Right lung (tissue), 10 donors: ENCODE data around the gene TMEM229B. TPM values are rescaled to one million over a fixed set of nuclear protein-coding genes. Genes with fewer than 3 reads are reported as not detected.

ENCODE experiments used
- DNase-seq, 2 donors: peaks; one replicate each; pipeline ENCODE4 v3.0.0-alpha.2; 2013
- long read RNA-seq, 8 donors: transcript quantifications; one replicate each; lab custom pipeline, GENCODE V29; 2026
- polyA plus RNA-seq, 5 donors: library from polyadenylated mRNA; unstranded; fragments of 120-200 nt; gene quantifications; one replicate each; pipeline versions ENCODE4 v1.2.1 to v1.2.3, GENCODE V29; 2013; ENCODE audit warnings: inconsistent platforms in 1 of 5, low replicate concordance in 1 of 5; ENCODE audit not compliant: insufficient read length in 5 of 5, insufficient read depth in 1 of 5

The TMEM229B gene
- under 1 TPM; 0.46 to 0.94 (median 0.74) TPM for polyA plus RNA-seq
- long read RNA-seq, donor 1: 0 reads
- long read RNA-seq, donor 2: 0 reads
- long read RNA-seq, donor 3, partial matches to known transcripts: 0 of 1 reads
- long read RNA-seq, donor 3, other reads (novel, unspliced or antisense): 0 of 1 reads
- long read RNA-seq, donor 4: 0 reads
- long read RNA-seq, donor 5: 0 reads
- long read RNA-seq, donor 6, partial matches to known transcripts: 0 of 1 reads
- long read RNA-seq, donor 6, other reads (novel, unspliced or antisense): 0 of 1 reads
- long read RNA-seq, donor 7: 0 reads
- long read RNA-seq, donor 8: 0 reads

DNA sequence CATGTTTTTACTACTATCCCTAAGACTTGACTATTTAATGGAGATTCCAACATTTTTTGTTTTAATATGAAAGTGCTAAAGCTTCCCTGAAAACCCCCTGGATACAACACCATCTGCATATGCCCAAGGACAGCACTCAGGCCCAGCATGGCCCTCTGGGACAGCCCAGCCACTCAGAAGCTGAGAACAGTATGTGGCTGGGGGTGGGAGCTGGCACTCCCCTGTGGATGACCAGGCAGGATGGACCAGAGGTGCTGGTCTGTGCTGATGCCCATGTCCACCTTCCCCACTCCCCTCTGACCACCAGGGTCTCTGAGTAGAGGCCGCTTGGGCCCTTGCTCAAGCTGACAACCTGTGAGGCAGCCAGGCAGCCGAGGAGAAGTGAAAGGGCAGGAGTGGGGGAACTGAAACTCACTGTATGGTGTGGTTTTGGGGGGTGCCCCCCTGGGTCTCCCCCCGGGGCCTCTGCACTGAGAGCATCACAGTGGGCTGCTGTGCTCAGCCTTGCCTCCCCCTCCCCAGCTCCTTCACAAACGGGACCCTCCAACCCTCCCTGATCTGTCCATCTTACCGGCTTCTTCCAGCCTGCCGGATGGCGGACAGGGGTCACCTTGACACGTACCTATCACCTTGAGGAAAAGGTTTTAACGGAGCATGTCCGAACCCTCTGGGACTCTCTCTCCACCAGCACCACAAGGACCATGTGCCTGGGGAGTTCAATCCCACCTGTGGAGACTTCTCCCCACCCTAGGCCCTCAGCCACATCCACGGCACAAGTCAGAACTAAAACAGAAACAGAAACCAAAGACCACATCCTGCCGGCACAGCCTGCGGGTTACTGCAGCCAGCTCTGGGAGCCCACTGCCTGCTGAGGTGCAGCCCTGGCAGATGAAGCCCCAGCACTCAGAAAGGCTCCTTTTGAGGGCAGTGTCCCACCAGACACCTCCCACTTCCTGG lies at the start of gene TMEM229B:
TMEM229B (minus strand) TSS at position 785 of the 957 bp plus-strand sequence. CDS start 14,798 bp downstream, outside the sequence.
- no peak for DNase-seq

DNA sequence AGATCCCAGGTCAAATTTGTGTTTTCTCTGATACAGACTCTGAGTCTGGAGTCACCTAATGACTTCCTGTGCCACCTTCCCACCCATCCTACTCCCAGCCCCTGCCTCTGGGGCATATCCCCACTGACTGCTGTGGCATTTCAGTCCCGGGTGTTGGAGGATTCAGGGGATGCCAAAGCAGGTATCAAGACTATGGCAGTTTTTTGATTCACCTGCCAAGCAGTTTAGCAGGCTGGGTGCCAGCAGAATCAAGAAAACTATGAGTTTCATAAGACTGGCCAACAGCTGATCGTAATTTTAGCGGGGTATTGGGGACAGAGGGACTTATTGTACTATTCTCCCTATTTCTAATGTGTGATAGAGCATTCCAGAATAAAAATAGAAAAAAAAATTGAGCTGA lies 49.2 kb upstream of the TMEM229B start:
- no peak for DNase-seq

DNA sequence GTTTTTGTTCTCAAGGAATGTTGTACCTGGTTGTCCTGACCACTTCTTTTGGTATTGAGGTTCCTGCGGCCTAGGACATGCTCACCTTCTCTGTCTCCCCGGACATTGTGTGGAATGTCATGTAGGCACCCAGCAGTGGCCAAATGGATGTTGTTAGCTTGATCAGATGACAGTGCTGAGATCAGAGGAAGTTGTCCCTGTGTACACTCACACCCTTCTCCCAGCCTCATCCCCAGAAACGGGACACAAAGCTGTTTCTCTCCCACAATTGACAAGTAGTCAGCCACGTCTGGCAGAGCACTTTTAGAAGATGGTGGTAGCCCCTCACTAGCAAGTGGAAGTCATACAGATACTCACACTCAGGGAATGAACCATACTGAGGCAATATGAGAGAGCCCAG lies 47.6 kb upstream of the TMEM229B start:
- DNase-seq: no peak

DNA sequence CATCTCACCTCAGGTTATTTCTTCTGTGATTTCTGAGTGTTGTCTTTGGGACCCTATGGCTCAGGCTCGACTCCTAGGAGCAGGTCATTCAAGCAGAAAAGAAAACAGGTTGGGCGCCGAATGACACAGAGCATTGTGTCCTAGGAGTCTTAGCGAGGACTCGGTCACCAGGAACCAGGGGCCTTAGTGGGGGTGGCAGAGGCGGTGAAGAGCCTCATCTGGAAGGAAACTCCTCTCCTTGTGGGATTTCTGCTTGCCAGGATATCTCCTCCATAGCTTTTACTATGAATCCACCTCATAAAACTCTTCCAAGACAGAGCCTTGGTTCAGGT lies 45.2 kb upstream of the TMEM229B start:
- no peak for DNase-seq

DNA sequence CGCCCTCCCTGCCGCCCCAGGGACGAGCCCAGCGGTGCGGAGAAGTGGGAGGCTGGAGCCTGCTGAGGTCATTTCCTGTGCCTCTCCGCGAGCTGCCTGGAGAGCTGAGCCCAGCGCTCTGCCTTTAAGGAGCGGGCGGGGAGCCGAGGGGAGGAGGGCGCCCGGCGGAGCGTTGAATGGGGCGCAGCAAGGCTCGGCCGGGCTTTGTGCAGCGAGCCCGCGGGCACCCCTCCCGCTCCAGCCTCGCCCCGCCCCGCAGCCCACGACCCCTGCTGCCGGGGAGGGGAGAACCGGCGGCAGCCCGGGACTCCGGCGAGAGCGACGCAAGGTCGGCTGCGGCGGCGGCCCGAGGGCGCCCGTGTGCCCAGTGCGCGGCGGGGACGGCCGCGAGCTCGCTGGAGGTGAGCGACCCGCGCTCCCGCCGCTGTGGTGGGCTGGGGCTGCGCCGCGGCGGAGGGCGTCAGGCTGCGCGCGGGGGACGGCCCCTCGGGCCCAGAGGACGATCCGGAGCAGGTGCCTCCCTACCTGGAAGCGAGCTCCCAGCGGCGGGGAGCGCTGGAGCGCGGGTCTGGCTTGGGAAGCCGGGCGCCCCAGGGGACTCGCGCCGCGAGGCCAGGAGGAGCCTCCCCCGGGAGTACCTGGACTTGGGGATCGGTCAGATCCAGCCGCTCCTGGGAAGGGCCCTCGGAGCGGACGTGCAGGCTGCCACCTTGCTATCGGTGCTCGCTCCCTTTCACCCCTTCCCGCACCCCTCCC lies 44.7 kb upstream of the TMEM229B start, which contains the start of gene PLEKHH1:
PLEKHH1 (plus strand) TSS at position 293 of the 756 bp plus-strand sequence. CDS start 8,578 bp downstream, outside the sequence.
- DNase-seq: peak in 1 of 2 donors; percentile 67

DNA sequence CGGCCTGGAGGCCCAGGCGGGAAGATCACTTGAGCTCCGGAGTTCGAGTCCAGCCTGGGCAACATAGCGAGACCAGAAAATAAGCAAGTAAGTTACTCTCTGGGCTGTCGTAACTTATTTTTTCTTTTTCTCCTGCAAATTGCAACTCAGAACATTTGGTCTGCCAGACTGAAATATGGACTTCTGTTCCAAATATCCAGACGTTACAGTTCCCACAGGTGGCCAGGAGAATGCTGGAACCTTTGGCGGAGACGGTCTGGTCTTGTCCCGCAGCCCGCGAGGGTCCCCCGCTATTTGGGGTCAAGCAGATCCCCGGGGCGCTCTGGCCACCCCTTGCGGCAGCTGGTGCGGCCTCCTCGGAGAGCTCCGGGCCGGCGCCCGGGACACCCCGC lies 44.1 kb upstream of the TMEM229B start:
- DNase-seq: no peak

DNA sequence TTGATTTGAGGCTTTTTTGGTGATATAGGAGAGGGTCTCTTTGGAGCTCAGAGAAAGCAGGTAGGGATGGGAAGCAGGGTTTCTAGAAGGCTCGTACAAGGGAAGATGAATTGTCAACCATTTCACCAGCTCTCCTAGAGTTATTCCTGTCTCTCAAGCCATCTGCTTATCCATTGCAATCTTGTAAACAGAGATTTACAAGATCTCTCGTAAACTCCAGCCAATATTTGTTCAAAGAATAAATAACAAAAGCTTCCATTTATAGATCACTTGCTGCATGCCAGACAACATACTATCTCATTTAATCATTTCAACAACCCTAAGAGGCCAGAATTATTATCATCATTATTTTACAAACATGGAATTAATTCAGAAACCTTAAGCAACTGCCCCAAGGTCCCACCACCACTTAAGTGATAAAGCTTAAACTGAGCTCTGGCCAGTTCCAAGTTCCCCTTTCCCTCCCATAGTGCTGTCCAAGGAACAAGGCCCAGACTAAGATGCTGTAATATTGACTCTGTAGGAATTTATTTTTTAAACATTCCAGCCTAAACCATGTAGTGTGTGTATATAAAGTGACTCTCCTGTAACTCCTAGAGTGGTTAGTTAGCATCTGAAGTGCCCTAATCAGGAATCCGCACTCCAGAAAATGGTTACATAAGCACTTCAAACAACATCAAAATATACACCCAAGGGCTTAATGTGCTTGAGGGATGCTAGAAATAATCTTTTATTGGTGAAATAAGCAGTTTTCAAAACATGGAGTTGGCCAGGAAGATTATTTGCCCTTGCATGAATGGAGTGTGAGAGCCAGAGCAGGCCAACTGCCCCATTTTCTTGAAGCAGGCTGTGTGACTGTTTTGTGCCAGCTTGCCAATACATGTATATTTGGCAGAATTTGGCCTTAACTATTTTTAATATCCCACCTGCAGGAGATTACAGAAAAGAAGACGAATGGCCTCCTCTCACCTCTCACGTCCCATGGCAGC lies 41.7 kb upstream of the TMEM229B start:
- DNase-seq: no peak

DNA sequence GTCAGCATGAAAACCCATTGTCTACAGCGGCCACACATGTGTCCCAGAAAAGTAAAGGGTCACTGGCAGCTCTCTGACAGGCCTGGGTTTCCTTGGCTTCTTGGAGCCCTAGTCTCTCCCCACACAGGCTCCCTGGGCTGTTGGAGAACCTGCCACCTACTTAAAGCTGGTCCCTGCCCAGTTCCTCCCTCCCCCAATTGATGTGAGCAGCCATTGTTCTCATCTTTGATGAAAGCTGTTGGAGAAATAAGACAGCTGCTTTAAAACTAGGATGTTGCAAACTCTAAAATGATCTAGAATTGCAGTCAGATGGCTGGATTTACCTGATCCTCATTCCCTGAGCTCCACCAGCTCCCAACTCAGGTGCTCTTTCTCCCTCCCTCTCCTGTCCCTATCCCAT lies 39.8 kb upstream of the TMEM229B start:
- no peak for DNase-seq

DNA sequence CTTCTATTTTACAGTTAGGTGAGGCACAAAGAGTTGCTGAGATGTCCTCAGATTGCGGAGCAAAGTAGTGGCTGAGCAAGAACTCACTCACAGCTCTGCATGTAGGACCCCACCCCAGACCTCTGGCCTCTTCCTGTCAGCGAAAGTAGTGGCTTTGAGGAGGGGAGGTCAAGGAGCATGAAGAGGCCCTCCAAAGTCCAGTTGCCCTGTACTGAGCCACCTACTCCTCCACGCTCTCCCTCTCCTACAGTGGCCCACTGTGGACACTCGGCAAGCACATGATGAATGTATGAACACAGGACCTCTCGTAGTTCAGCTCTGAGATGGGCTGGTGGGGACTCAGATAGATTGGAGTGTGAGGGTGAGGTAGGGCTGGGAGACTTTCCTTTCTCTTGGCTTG lies 39.2 kb upstream of the TMEM229B start:
- DNase-seq: no peak

DNA sequence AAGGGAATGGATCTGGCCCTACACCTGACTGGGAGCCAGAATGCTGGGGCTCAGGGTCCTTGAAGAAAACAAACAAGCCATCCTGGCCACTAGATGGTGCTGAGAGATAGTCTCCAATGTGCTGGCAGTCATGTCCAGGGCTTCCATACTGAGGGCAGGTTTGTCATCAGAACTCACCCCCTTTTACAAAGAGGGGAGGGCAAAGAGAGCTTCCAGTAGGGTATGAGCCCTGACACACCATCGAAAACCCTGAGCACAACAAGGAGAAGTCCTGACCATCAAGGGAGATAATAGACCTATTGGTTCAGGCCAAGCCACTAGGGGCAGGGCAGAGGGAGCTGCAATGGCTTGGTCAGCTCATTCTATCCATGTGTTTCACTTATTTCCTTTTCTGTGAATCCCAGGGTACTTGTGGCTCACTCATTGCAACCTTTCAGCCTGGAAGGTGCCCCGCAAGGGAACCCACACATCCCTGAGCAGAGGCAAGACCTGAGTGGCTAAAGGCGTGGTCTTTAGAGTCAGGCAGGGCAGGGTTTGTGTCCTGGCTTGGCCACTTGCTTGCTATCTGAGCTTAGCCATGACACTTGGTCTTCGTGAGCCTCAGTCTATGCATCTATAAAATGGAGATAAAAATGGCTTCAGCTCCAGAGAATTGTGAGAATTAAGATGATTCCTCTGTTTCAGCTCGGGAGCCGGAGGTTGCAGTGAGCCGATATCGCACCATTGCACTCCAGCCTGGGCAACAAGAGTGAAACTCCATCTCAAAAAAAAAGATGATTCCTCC lies 38.3 kb upstream of the TMEM229B start:
- no peak for DNase-seq

DNA sequence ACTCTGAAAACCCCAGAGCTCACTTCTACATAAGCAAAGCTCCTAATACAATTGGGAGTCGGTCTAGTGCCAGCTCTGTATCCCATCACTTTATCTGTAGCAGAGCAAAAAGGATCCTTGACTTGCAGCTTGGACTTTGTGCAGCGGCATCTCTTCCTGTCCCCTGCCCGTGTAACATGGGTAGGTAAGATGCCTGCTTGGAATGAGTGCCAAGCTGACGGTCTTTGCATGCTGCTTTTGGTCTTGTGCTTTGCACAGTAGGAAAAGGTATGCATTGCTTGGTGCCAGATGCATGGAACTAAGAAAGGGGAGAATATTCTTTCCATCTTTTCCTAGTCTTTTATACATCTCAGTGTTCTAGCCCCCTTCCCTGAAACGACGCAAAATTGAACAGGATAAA lies 37.7 kb upstream of the TMEM229B start:
- no peak for DNase-seq

DNA sequence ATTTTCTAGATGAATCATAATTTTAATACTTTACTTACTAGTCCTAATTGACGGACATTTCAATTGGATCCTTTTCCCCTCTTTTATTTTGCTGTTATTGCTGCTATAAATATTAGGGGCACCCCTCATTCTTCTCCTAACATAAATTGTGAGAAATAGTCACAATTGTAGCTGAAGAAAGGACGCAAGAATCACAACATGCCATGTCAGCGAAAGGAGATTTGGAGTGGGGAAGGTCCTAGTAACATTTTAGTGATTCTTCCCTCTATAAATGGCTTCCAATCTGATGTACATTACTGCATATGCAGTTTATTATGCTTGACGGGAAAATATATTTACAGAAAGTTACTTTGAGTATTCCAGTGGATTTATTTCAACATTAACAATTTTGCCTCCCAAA lies 36.9 kb upstream of the TMEM229B start:
- no peak for DNase-seq

DNA sequence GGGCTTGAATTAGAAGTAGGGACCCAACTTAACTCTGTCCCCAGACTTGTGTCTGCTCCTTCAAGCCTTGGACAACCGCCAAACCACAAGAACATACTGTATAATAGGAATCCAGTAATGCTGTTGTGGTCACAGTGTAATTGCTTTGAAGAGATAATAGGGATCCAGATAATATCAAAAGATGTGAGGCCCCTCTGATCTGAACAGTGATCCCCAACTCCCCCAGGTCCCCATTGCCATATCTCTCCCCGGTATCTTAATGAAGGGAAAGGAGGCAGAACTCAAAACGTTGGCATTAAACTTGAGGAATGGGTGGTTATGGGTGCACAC lies 36.1 kb upstream of the TMEM229B start:
- no peak for DNase-seq

DNA sequence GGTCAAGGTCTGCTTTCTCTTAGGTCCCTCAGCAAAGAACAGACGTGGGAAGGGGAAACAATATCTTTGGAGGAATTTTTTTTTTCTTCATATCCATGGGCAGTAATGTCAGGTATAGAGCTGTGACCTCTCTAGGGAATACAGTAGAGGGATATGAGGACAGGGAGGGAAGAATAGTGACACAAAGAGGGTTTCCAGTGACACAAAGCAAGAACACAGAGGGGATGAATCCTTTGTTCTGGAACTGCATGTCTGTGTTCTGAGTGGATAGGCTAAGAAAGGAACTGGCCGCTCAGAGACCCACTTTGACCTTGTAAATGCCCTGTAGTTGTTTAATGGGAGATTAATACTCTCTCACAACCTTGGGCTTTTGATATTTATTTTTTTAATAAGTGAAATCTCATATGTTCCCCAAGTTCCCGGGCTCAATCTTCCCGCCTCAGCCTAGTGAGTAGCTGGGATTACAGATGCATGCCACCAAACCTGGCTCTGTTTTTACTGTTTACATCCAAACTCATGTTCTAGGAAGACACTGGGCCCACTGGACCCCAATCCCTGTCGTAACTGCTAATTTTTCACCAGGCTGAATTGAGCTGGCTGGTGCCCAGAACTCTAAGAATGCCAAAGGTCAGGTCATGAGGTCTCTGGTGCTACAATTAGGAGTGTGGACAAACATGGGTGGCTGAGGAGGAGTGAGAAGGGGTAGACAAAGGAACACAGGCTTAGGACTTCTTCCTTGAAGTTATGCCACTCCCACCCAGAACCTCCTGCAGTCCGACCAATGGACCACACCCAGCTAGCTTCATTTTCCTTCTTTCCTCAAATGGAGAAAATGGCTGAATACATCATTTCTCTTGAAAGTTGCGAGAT lies 35.5 kb upstream of the TMEM229B start:
- DNase-seq: no peak

DNA sequence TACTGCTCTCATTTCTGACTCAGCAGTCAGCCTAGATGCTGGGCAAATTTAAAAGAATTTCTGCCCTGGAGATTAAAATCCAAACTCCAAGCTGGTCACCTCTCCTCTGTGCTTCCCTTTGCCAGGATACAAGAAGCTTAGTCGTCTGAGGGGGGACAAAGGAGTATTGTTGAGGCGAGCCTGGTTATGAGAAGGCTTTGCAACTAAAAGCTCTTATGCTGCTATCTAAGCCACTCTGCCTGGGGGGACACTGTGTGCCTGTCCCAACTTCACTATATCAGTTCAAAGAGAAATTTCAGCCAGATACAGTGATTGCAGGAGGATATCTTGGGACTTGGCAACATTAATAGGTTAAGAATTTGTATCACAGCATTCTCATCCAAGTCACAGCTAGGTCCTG lies 33.7 kb upstream of the TMEM229B start:
- DNase-seq: no peak

DNA sequence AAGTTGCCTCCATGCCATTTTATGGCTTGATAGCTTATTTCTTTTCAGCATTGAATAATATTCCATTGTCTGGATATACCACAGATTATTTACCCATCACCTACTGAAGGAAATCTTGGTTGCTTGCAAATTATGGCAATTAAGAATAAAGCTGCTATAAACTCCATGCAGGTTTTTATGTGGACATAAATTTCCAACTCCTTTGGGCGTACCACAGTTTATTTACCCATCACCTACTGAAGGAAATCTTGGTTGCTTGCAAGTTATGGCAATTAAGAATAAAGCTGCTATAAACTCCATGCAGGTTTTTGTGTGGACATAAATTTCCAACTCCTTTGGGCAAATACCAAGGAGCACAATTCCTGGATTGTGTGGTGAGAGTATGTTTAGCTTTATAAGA lies 32.0 kb upstream of the TMEM229B start:
- DNase-seq: no peak

DNA sequence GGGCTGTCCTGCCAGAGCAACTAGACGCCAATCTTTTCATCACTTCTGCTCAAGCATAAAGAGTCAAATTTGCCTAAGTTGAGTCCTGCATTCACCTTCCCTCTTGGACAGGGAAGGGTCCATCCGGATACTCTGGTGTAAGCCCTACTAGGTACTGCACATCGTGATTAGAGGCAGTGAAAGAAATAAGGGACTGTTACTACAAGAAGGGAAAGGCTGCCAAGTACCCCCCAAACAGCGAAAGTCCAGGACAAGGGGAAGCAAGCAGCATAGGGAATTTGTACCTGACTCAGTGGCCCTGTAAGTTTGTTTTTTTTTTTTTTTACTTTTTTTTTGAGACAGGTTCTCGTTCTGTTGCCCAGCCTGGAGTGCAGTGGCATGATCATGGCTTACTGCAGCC lies 30.9 kb upstream of the TMEM229B start:
- no peak for DNase-seq

DNA sequence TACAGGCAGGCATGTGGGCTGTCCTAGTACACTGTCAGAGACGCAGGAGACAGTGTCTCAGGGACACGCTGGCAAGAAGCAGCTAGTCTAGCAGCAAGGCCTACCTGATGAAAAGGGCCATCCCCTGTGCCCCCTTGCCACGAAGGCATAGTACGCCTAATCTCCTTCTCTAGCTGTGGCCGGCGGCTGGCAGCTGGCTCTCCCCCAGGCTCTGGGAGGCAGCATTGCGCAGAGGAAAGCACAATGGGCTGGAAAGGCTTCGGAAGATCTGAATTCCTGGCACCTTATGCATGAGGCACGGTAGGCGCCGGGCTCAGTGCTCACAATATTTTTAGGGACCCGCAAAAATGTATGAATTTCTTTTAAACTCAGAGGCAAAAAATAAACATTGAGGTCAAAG lies 28.6 kb upstream of the TMEM229B start:
- no peak for DNase-seq

DNA sequence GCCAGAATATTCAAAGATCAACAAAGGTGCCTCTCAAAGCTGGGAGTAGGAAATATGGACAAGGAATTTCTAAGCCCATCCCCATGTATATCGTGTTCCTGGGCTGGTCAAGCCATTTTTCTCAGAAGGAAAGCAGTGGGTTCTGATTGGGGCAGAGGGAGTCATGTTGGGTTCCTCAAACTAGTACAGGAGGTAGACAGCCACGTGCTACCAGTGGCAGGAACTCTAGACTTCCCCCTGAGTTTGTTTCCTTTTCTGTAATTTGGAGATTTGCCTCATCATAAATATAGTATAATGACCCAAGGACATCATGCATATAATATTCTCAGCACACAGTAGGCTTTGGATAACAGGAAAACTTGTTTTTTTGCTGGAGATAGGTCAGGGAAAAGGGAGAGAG lies 28.2 kb upstream of the TMEM229B start:
- DNase-seq: no peak
